ENCODE data around the gene ANKRD30A.

DNA sequence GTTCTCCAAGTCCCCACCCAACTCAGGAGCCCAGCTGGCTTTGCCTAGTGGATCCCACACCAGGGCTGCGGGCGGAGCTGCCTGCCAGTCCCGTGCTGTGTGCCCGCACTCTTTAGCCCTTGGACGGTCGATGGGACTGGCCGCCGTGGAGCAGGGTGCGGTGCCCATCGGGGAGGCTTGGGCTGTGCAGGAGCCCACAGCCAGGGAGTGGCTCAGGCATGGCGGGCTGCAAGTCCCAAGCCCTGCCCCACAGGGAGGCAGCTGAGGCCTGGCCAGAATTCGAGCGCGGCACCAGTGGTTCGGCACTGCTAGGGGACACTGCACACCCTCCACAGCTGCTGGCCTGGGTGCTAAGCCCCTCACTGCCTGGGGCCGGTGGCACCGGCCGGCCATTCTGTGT, 159.7 kb downstream of the ANKRD30A start:
- no peak for TF ChIP-seq CTCF (IDR thresholded peaks at IDR 0.05)
- no peak for TF ChIP-seq POLR2A (IDR thresholded peaks at IDR 0.05; ENCODE audit: low read depth)
- TF ChIP-seq EP300 (IDR thresholded peaks at IDR 0.05), result no peak
- TF ChIP-seq POLR2AphosphoS5 (IDR thresholded peaks at IDR 0.05), result no peak
